ENCODE results near the gene LRRC75B.

DNA sequence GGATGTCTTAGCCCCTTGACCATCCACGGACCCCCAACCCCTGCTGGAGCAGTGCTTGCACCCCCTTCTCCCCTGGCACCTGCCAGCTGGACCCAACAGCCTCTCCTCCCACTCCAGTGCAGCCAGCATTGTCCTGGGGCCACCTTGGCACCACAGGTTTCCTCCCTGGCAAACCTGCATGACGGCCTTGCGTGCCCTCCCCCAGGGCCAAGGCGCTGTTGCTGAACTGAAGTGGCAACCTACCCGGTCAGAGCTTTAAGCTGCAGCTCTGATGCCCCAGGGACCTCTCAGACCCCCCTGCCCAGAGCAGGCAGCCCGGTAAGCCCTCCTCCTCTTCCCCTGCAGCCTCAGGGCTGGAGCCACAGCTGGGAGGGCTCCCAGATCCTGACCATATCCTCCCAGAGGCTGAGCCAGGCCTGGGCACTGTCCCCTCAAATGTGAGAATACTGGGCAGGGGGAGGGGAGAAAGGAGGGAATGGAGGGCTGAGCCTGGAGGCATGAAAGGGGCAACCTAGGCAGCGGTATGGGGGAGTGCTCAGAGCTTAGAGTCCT lies 1.8 kb upstream of the LRRC75B start:
- TF ChIP-seq, protein P1, sequence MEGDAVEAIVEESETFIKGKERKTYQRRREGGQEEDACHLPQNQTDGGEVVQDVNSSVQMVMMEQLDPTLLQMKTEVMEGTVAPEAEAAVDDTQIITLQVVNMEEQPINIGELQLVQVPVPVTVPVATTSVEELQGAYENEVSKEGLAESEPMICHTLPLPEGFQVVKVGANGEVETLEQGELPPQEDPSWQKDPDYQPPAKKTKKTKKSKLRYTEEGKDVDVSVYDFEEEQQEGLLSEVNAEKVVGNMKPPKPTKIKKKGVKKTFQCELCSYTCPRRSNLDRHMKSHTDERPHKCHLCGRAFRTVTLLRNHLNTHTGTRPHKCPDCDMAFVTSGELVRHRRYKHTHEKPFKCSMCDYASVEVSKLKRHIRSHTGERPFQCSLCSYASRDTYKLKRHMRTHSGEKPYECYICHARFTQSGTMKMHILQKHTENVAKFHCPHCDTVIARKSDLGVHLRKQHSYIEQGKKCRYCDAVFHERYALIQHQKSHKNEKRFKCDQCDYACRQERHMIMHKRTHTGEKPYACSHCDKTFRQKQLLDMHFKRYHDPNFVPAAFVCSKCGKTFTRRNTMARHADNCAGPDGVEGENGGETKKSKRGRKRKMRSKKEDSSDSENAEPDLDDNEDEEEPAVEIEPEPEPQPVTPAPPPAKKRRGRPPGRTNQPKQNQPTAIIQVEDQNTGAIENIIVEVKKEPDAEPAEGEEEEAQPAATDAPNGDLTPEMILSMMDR (IDR thresholded peaks at IDR 0.05), result no peak
- no peak for TF ChIP-seq POLR2AphosphoS5 (IDR thresholded peaks at IDR 0.05; ENCODE audit: low read depth, low read length)
- TF ChIP-seq SIN3A (IDR thresholded peaks at IDR 0.05; ENCODE audit: borderline replicate concordance, insufficient read depth, low read depth, low read length), result no peak

Data from Panc1 (cell line).